ENCODE results near the gene CCDC126.
A peak's percentile ranks its signal among the peaks of the same experiment; 100 is the strongest.

The CCDC126 gene

GRCh38 chr7:23679898-23680413 lies 82.8 kb downstream of the CCDC126 start, which contains the start of gene FAM221A (continued):
- TF ChIP-seq ZNF302 (tag by site-specific recombination; IDR thresholded peaks at IDR 0.05; ENCODE audit: low read depth) = no peak
- no peak for TF ChIP-seq ZBTB7A (tag by site-specific recombination; IDR thresholded peaks at IDR 0.05; ENCODE audit: low read depth)
- TF ChIP-seq ZNF777 (tag by site-specific recombination; IDR thresholded peaks at IDR 0.05; ENCODE audit: borderline replicate concordance) = no peak
- no peak for TF ChIP-seq ZNF140 (tag by site-specific recombination; IDR thresholded peaks at IDR 0.05)
- TF ChIP-seq ZNF600 (tag by site-specific recombination; IDR thresholded peaks at IDR 0.05) = no peak
- no peak for TF ChIP-seq ZNF837 (tag by site-specific recombination; IDR thresholded peaks at IDR 0.05)
- TF ChIP-seq ATF2 (tag by site-specific recombination; IDR thresholded peaks at IDR 0.05; ENCODE audit: low read depth) = no peak
- no peak for TF ChIP-seq ZNF501 (tag by site-specific recombination; IDR thresholded peaks at IDR 0.05)
- 0 out of 2 replicates have a peak, but pooled peaks have one; percentile 20 for TF ChIP-seq PRDM10 (tag by site-specific recombination; IDR thresholded peaks at IDR 0.05)
- peak; percentile 86 for TF ChIP-seq GLIS2 (tag by site-specific recombination; IDR thresholded peaks at IDR 0.05)
- TF ChIP-seq ZNF433 (tag by site-specific recombination; IDR thresholded peaks at IDR 0.05; ENCODE audit: low read depth) = no peak
- no peak for TF ChIP-seq ZNF639 (tag by site-specific recombination; IDR thresholded peaks at IDR 0.05)
- TF ChIP-seq RBAK (tag by site-specific recombination; IDR thresholded peaks at IDR 0.05) = no peak
- peak; percentile 86 for TF ChIP-seq ZSCAN30 (tag by site-specific recombination; IDR thresholded peaks at IDR 0.05)
- TF ChIP-seq ZNF654 (tag by site-specific recombination; IDR thresholded peaks at IDR 0.05; ENCODE audit: low read depth) = no peak
- TF ChIP-seq BCL11A (tag by site-specific recombination; IDR thresholded peaks at IDR 0.05; ENCODE audit: low read depth) = no peak
- TF ChIP-seq, protein P1, sequence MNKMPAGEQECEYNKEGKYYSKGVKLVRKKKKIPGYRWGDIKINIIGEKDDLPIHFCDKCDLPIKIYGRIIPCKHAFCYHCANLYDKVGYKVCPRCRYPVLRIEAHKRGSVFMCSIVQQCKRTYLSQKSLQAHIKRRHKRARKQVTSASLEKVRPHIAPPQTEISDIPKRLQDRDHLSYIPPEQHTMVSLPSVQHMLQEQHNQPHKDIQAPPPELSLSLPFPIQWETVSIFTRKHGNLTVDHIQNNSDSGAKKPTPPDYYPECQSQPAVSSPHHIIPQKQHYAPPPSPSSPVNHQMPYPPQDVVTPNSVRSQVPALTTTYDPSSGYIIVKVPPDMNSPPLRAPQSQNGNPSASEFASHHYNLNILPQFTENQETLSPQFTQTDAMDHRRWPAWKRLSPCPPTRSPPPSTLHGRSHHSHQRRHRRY (tag by site-specific recombination; IDR thresholded peaks at IDR 0.05) = no peak
- TF ChIP-seq ZNF544 (tag by site-specific recombination; IDR thresholded peaks at IDR 0.05) = no peak
- TF ChIP-seq, protein P2, sequence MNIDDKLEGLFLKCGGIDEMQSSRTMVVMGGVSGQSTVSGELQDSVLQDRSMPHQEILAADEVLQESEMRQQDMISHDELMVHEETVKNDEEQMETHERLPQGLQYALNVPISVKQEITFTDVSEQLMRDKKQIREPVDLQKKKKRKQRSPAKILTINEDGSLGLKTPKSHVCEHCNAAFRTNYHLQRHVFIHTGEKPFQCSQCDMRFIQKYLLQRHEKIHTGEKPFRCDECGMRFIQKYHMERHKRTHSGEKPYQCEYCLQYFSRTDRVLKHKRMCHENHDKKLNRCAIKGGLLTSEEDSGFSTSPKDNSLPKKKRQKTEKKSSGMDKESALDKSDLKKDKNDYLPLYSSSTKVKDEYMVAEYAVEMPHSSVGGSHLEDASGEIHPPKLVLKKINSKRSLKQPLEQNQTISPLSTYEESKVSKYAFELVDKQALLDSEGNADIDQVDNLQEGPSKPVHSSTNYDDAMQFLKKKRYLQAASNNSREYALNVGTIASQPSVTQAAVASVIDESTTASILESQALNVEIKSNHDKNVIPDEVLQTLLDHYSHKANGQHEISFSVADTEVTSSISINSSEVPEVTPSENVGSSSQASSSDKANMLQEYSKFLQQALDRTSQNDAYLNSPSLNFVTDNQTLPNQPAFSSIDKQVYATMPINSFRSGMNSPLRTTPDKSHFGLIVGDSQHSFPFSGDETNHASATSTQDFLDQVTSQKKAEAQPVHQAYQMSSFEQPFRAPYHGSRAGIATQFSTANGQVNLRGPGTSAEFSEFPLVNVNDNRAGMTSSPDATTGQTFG (tag by site-specific recombination; IDR thresholded peaks at IDR 0.05; ENCODE audit: borderline replicate concordance) = no peak
- no peak for TF ChIP-seq YY1 (tag by site-specific recombination; IDR thresholded peaks at IDR 0.05)
- no peak for TF ChIP-seq ZNF223 (tag by site-specific recombination; IDR thresholded peaks at IDR 0.05)
- TF ChIP-seq ZNF19 (tag by site-specific recombination; IDR thresholded peaks at IDR 0.05; ENCODE audit: low read depth) = no peak
- peak; percentile 98 for TF ChIP-seq ZBTB20 (tag by site-specific recombination; IDR thresholded peaks at IDR 0.05)
- no peak for TF ChIP-seq WT1 (tag by site-specific recombination; IDR thresholded peaks at IDR 0.05)
- TF ChIP-seq IKZF3 (tag by site-specific recombination; IDR thresholded peaks at IDR 0.05) = no peak
- TF ChIP-seq ZNF585B (tag by site-specific recombination; IDR thresholded peaks at IDR 0.05) = no peak
- TF ChIP-seq, protein P3, sequence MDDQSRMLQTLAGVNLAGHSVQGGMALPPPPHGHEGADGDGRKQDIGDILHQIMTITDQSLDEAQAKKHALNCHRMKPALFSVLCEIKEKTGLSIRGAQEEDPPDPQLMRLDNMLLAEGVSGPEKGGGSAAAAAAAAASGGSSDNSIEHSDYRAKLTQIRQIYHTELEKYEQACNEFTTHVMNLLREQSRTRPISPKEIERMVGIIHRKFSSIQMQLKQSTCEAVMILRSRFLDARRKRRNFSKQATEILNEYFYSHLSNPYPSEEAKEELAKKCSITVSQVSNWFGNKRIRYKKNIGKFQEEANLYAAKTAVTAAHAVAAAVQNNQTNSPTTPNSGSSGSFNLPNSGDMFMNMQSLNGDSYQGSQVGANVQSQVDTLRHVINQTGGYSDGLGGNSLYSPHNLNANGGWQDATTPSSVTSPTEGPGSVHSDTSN (CRISPR knock-in tag; IDR thresholded peaks at IDR 0.05) = peak; percentile 74; the same call in 1 of the 2 replicates
- TF ChIP-seq SP7 (tag by site-specific recombination; IDR thresholded peaks at IDR 0.05) = no peak
